IMR-90 (cell line): ENCODE results near the gene IFI44L. TPM values are rescaled to one million over a fixed set of nuclear protein-coding genes. Genes with fewer than 3 reads are reported as not detected.

ENCODE experiments used
- ATAC-seq: fragments of 200-7000 bp; cut with Tn5 transposase; 2 replicates; pipeline ENCODE4 v1.9.1; 2020; ENCODE audit warnings: low read depth, mild to moderate bottlenecking, moderate library complexity
- BruUV-seq: library from RNA; stranded (reverse); fragments of 400-500 nt; replicated peaks from 2 replicates; lab custom pipeline; 2021; lab: Mats Ljungman, UMichigan
- CTCF ChIA-PET: fragments of 300-600 bp; formaldehyde crosslinking; extraction: SDS; loops from one replicate; lab custom pipeline; 2021; ENCODE audit warnings: antibody characterized with exemption; lab: Yijun Ruan, JAX
- POLR2A ChIA-PET: fragments of 300-600 bp; sonication (Branson Sonifier 250); formaldehyde crosslinking; loops from one replicate; lab custom pipeline; 2022; ENCODE audit warnings: antibody characterized with exemption; ENCODE audit not compliant: unreplicated experiment; lab: Charles Lee
- DNase-seq: peaks from one replicate; pipeline ENCODE4 v3.0.0; 2013
- H2AFZ ChIP-seq: replicated peaks from 2 replicates; pipeline ENCODE3; 2013; ENCODE audit warnings: low read length, mild to moderate bottlenecking; ENCODE audit not compliant: poor library complexity
- H2AK5ac ChIP-seq: 2 replicates; pipeline ENCODE4 v1.6.1; 2013; ENCODE audit warnings: low read depth, low read length, inconsistent platforms
- H2AK9ac ChIP-seq: replicated peaks from 2 replicates; pipeline ENCODE3; 2013; ENCODE audit warnings: mild to moderate bottlenecking, low read depth, low read length, moderate library complexity; ENCODE audit not compliant: poor library complexity
- H2BK120ac ChIP-seq: 2 replicates; pipeline ENCODE4 v1.6.1; 2013; ENCODE audit warnings: low read depth, low read length, inconsistent platforms
- H2BK15ac ChIP-seq: 3 replicates; pipeline ENCODE4 v1.6.1; 2013; ENCODE audit warnings: low read depth, low read length, inconsistent platforms
- H2BK20ac ChIP-seq: 2 replicates; pipeline ENCODE4 v1.6.1; 2013; ENCODE audit warnings: low read depth, mild to moderate bottlenecking, inconsistent platforms, low read length, moderate library complexity
- H2BK5ac ChIP-seq: 2 replicates; pipeline ENCODE4 v1.6.1; 2013; ENCODE audit warnings: mild to moderate bottlenecking, low read depth, low read length, inconsistent platforms; ENCODE audit not compliant: poor library complexity, severe bottlenecking
- H3K14ac ChIP-seq: replicated peaks from 2 replicates; pipeline ENCODE4 v1.6.1; 2013; ENCODE audit warnings: low read depth, low read length, inconsistent platforms
- H3K18ac ChIP-seq: 2 replicates; pipeline ENCODE4 v1.6.1; 2013; ENCODE audit warnings: low read depth, low read length, control low read depth
- H3K23ac ChIP-seq: 2 replicates; pipeline ENCODE4 v1.6.1; 2013; ENCODE audit warnings: low read depth, low read length, inconsistent platforms
- H3K27ac ChIP-seq: 2 replicates; pipeline ENCODE4 v1.5.1; 2013; ENCODE audit warnings: mild to moderate bottlenecking, control low read depth, low read length; ENCODE audit not compliant: insufficient read depth
- H3K27me3 ChIP-seq: 2 replicates; pipeline ENCODE4 v1.6.1; 2013; ENCODE audit warnings: low read length; ENCODE audit not compliant: control insufficient read depth, insufficient read depth
- H3K36me3 ChIP-seq: 2 replicates; pipeline ENCODE4 v1.6.1; 2013; ENCODE audit warnings: low read length, mixed read lengths; ENCODE audit not compliant: control insufficient read depth, insufficient read depth
- H3K4ac ChIP-seq: 2 replicates; pipeline ENCODE4 v1.6.1; 2013; ENCODE audit warnings: low read depth, low read length, inconsistent platforms
- H3K4me1 ChIP-seq: 2 replicates; pipeline ENCODE4 v1.6.1; 2013; ENCODE audit warnings: low read length, mixed read lengths; ENCODE audit not compliant: control insufficient read depth, insufficient read depth
- H3K4me2 ChIP-seq: 2 replicates; pipeline ENCODE4 v1.6.1; 2013; ENCODE audit warnings: low read depth, mild to moderate bottlenecking, control low read depth, low read length, moderate library complexity
- H3K4me3 ChIP-seq: 2 replicates; pipeline ENCODE4 v1.5.1; 2013; ENCODE audit warnings: low read depth, mild to moderate bottlenecking, control low read depth, low read length, moderate library complexity; ENCODE audit not compliant: insufficient read depth
- H3K56ac ChIP-seq: 2 replicates; pipeline ENCODE4 v1.6.1; 2013; ENCODE audit warnings: low read length, inconsistent platforms; ENCODE audit not compliant: insufficient read depth; ENCODE audit errors: extremely low read depth
- H3K79me1 ChIP-seq, 2 experiments: 2 replicates each; pipeline ENCODE4 v1.6.1; 2013; ENCODE audit warnings: low read length in 2 of 2, inconsistent platforms in 1 of 2, low read depth in 1 of 2
- H3K9ac ChIP-seq: 2 replicates; pipeline ENCODE4 v1.6.1; 2013; ENCODE audit warnings: low read depth, low read length, control low read depth
- H3K9me1 ChIP-seq: 2 replicates; pipeline ENCODE4 v1.6.1; 2013; ENCODE audit warnings: low read length, inconsistent platforms; ENCODE audit not compliant: insufficient read depth
- H3K9me3 ChIP-seq: 2 replicates; pipeline ENCODE4 v1.6.1; 2013; ENCODE audit warnings: low read length; ENCODE audit not compliant: control insufficient read depth, insufficient read depth
- H4K20me1 ChIP-seq: 2 replicates; pipeline ENCODE4 v1.6.1; 2013; ENCODE audit warnings: low read length, inconsistent platforms; ENCODE audit not compliant: insufficient read depth
- H4K5ac ChIP-seq: 2 replicates; pipeline ENCODE4 v1.6.1; 2013; ENCODE audit warnings: mild to moderate bottlenecking, low read depth, low read length, control low read depth
- H4K8ac ChIP-seq, 2 experiments: 2 replicates each; pipeline ENCODE4 v1.6.1; 2013; ENCODE audit warnings: low read depth in 2 of 2, low read length in 2 of 2, control low read depth in 1 of 2, inconsistent platforms in 1 of 2
- H4K91ac ChIP-seq: 2 replicates; pipeline ENCODE4 v1.6.1; 2013; ENCODE audit warnings: low read depth, low read length, inconsistent platforms; ENCODE audit not compliant: insufficient read depth
- CEBPB ChIP-seq: IDR thresholded peaks from 2 replicates; pipeline ENCODE4 v1.6.1; 2012; ENCODE audit warnings: low read depth, low read length, improper control_type of control experiment
- CHD1 ChIP-seq: IDR thresholded peaks from 2 replicates; pipeline ENCODE4 v1.6.1; 2012; ENCODE audit warnings: low read depth, low read length, improper control_type of control experiment
- MAZ ChIP-seq: IDR thresholded peaks from 2 replicates; pipeline ENCODE4 v1.6.1; 2012; ENCODE audit warnings: low read depth, mild to moderate bottlenecking, low read length, improper control_type of control experiment, moderate library complexity, borderline replicate concordance
- NFE2L2 ChIP-seq: fragments of 150-350 bp; IDR thresholded peaks from 2 replicates; pipeline ENCODE4 v1.6.1; 2016; ENCODE audit warnings: low read depth, mild to moderate bottlenecking, low read length
- POLR2A ChIP-seq: IDR thresholded peaks from 2 replicates; pipeline ENCODE4 v1.6.1; 2012; ENCODE audit warnings: mild to moderate bottlenecking, low read depth, low read length
- RCOR1 ChIP-seq: IDR thresholded peaks from 2 replicates; pipeline ENCODE4 v1.6.1; 2012; ENCODE audit warnings: mild to moderate bottlenecking, low read length, improper control_type of control experiment; ENCODE audit not compliant: insufficient replicate concordance
- RFX5 ChIP-seq: IDR thresholded peaks from 2 replicates; pipeline ENCODE4 v1.8.0; 2012; ENCODE audit warnings: low read depth, mild to moderate bottlenecking, low read length, moderate library complexity
- SMC3 ChIP-seq: fragments of 150-350 bp; IDR thresholded peaks from 2 replicates; pipeline ENCODE4 v1.6.1; 2016; ENCODE audit warnings: low read depth, mild to moderate bottlenecking, antibody characterized with exemption, low read length, moderate library complexity
- WGBS, 2 experiments: methylation state at CpG; one replicate each; pipeline versions ENCODE4 v1.1.5 to v1.1.7; 2013; ENCODE audit warnings: missing lambda C conversion rate in 2 of 2; ENCODE audit not compliant: insufficient read length in 1 of 2; ENCODE audit errors: extremely low coverage in 2 of 2; 5-methylcytosine and 5-hydroxymethylcytosine counted together
- dilution Hi-C: fragments of 300-500 bp; cut with HindIII; formaldehyde crosslinking; loops from one replicate; pipeline ENCODE4 v1.14.3; 2018; ENCODE audit warnings: low sequenced_read_pairs; ENCODE audit not compliant: unreplicated experiment
- in situ Hi-C: fragments of 300-500 bp; cut with MboI; formaldehyde crosslinking; loops from 3 replicates; pipeline ENCODE4 v1.14.3; 2019; ENCODE audit warnings: low sequenced_read_pairs, inconsistent platforms, mixed read lengths
- intact Hi-C: fragments of 100-400 bp; cut with micrococcal nuclease; formaldehyde crosslinking; loops from 2 replicates; pipeline ENCODE4 v1.10.0; 2022
- polyA plus RNA-seq, 3 experiments: library from polyadenylated mRNA; depleted of rRNA; stranded (reverse); fragments of >200 nt; gene quantifications; 2 replicates each; pipeline ENCODE4 v1.2.3, GENCODE V29; 2012; ENCODE audit warnings: low replicate concordance in 1 of 3
- total RNA-seq: library from RNA; depleted of rRNA; stranded (reverse); fragments of >200 nt; gene quantifications from 2 replicates; pipeline ENCODE4 v1.2.3, GENCODE V29; 2012
- TF ChIP-seq, protein P1 (sequence below): fragments of 150-350 bp; IDR thresholded peaks from 2 replicates; pipeline ENCODE4 v1.6.1; 2017; ENCODE audit warnings: mild to moderate bottlenecking, antibody characterized with exemption, low read length, low read depth
- TF ChIP-seq, protein P2 (sequence below): fragments of 150-350 bp; IDR thresholded peaks from 2 replicates; pipeline ENCODE4 v1.6.1; 2016; ENCODE audit warnings: low read depth, mild to moderate bottlenecking, low read length, moderate library complexity, borderline replicate concordance

Gene IFI44L
- total and polyA plus RNA-seq, 2 of the 4 experiments (the other 2 are of a cell fraction): 0.18 to 0.19 TPM

DNA sequence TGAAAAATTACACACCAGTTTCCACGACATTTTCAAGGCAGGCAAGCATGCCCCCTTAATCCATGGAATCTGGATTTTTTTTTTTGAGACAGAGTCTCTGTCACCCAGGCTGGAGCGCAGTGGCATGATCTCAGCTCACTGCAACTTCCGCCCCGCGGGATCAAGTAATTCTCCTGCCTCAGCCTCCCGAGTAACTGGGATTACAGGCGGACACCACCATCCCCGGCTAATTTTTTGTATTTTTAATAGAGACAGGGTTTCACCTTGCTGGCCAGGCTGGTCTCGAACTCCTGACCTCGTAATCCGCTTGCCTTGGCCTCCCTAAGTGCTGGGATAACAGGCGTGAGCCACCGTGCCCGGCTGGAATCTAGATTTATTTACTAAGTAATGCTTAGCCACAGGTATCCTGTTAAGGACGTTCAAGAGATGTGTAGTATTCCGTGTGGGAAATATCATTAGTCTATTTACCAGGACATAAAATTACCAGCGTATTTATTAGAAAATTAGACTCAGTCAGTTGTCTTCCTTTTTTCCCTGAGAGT is 31.8 kb downstream of the IFI44L start:
- H2BK120ac ChIP-seq: no peak overlapping the region
- ATAC-seq (no peak), DNase-seq (no peak)
- no peak overlapping the region for H2BK15ac ChIP-seq
- H2BK20ac ChIP-seq: no peak overlapping the region
- H2AK5ac ChIP-seq: no peak overlapping the region
- ChIA-PET POLR2A (no interaction called here), CTCF (no interaction called here)
- no peaks in the 10 kb centered on the region for H4K20me1 ChIP-seq
- H2AFZ ChIP-seq: no peak overlapping the region
- no peak overlapping the region for H3K4me2 ChIP-seq
- no peak overlapping the region for H3K9ac ChIP-seq
- in situ Hi-C loops: no loop called here
- H4K5ac ChIP-seq: no peak overlapping the region
- TF ChIP-seq SMC3 (no peak), RFX5 (no peak), NFE2L2 (no peak), MAZ (no peak), CEBPB (no peak), POLR2A (no peak), RCOR1 (no peak), CHD1 (no peak)
- TF ChIP-seq, protein P1, sequence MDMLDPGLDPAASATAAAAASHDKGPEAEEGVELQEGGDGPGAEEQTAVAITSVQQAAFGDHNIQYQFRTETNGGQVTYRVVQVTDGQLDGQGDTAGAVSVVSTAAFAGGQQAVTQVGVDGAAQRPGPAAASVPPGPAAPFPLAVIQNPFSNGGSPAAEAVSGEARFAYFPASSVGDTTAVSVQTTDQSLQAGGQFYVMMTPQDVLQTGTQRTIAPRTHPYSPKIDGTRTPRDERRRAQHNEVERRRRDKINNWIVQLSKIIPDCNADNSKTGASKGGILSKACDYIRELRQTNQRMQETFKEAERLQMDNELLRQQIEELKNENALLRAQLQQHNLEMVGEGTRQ: no peak
- TF ChIP-seq, protein P2, sequence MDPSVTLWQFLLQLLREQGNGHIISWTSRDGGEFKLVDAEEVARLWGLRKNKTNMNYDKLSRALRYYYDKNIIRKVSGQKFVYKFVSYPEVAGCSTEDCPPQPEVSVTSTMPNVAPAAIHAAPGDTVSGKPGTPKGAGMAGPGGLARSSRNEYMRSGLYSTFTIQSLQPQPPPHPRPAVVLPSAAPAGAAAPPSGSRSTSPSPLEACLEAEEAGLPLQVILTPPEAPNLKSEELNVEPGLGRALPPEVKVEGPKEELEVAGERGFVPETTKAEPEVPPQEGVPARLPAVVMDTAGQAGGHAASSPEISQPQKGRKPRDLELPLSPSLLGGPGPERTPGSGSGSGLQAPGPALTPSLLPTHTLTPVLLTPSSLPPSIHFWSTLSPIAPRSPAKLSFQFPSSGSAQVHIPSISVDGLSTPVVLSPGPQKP: no peak
- H4K8ac ChIP-seq: no peak overlapping the region
- H3K23ac ChIP-seq: no peak overlapping the region
- intact Hi-C loops: no loop called here
- H2AK9ac ChIP-seq: no peak overlapping the region
- H3K27me3 ChIP-seq: no peaks in the 10 kb centered on the region
- no peak overlapping the region for H3K4ac ChIP-seq
- H3K9me3 ChIP-seq: no peaks in the 10 kb centered on the region
- no peak overlapping the region for H3K14ac ChIP-seq
- no peak overlapping the region for H3K18ac ChIP-seq
- H3K27ac ChIP-seq: no peak overlapping the region
- no peak overlapping the region for H4K91ac ChIP-seq
- H3K4me1 ChIP-seq: no peaks in the 10 kb centered on the region
- H3K36me3 ChIP-seq: no peaks in the 10 kb centered on the region
- no peak overlapping the region for H3K56ac ChIP-seq
- WGBS, 2 experiments: 94% methylated on average over 5 of the region's 17 CpGs; no CpG with 5 or more reads in 1 of the 2 experiments
- BruUV-seq: no TSS peak
- dilution Hi-C loops: no loop called here
- no peaks in the 10 kb centered on the region for H3K9me1 ChIP-seq
- no peak overlapping the region for H3K4me3 ChIP-seq
- H2BK5ac ChIP-seq: no peak overlapping the region
- H3K79me1 ChIP-seq: no peaks in the 10 kb centered on the region
